Lower leg skin (tissue), 3 donors: ENCODE results near the gene SNRPD3.

Experiments used
- CTCF ChIP-seq, 3 donors: fragments of 450-650 bp; IDR thresholded peaks; one replicate each; pipeline ENCODE4 v1.5.1; 2016; ENCODE audit warnings: antibody characterized with exemption in 3 of 3, mild to moderate bottlenecking in 3 of 3, moderate library complexity in 2 of 3
- POLR2A ChIP-seq, 2 donors: fragments of 450-650 bp; IDR thresholded peaks; one replicate each; pipeline ENCODE4 v1.6.1; 2016 to 2017; ENCODE audit warnings: antibody characterized with exemption in 2 of 2, mild to moderate bottlenecking in 1 of 2, moderate library complexity in 1 of 2

GRCh38 chr22:24518771-24519485, 36.9 kb upstream of the SNRPD3 start:
- TF ChIP-seq CTCF (IDR thresholded peaks at IDR 0.05), result no peak
- TF ChIP-seq POLR2A (IDR thresholded peaks at IDR 0.05), result no peak
